H1 (cell line): Measurements from ENCODE around the gene FBXO17. TPM values are rescaled to one million over a fixed set of nuclear protein-coding genes. Genes with fewer than 3 reads are reported as not detected.

ENCODE experiments used
- HDAC6 ChIP-seq: IDR thresholded peaks from one replicate; pipeline ENCODE4 v1.7.1; 2012; ENCODE audit warnings: low read depth, mild to moderate bottlenecking, inconsistent platforms, low read length, moderate library complexity
- KDM4A ChIP-seq: IDR thresholded peaks from one replicate; pipeline ENCODE4 v1.7.1; 2012; ENCODE audit warnings: low read depth, mild to moderate bottlenecking, moderate library complexity, low read length, inconsistent platforms; ENCODE audit not compliant: severe bottlenecking
- POLR2A ChIP-seq, 2 experiments: IDR thresholded peaks; 1 replicate in 1 of 2; 2 replicates in 1 of 2; pipeline ENCODE4 v1.6.1; 2011; ENCODE audit warnings: low read depth in 2 of 2, low read length in 2 of 2, mild to moderate bottlenecking in 2 of 2; ENCODE audit errors: control extremely low read depth in 1 of 2
- RAD21 ChIP-seq, 2 experiments: IDR thresholded peaks in 1 of 2; conservative IDR thresholded peaks in 1 of 2; 2 replicates each; pipeline ENCODE4 v1.6.1; 2011; ENCODE audit warnings: low read depth in 2 of 2, low read length in 2 of 2, improper control_type of control experiment in 1 of 2, inconsistent platforms in 1 of 2, mild to moderate bottlenecking in 1 of 2, moderate library complexity in 1 of 2
- TBP ChIP-seq: IDR thresholded peaks from 2 replicates; pipeline ENCODE4 v1.6.1; 2011; ENCODE audit warnings: low read depth, low read length, improper control_type of control experiment
- polyA plus RNA-seq, 7 experiments: library from polyadenylated mRNA; depleted of rRNA in 3 of 7; stranded (reverse) in 5 of 7; unstranded in 2 of 7; fragments of >200 nt in 5 of 7; fragments of 200-250 nt in 2 of 7; gene quantifications; 1 replicate in 5 of 7; 2 replicates in 1 of 7; 4 replicates in 1 of 7; pipeline versions ENCODE4 v1.2.1 to v1.2.3, GENCODE V29; 2011 to 2013; ENCODE audit warnings: missing spikeins in 2 of 7, mixed read lengths in 2 of 7
- total RNA-seq: library from RNA; stranded (reverse); fragmentation: NEBNext Ultra II Directional; extraction: Animal tissue kit (Norgen Biotek cat#: 25700); gene quantifications from 2 replicates; pipeline ENCODE4 v1.2.1, GENCODE V29; 2021

The FBXO17 gene
- total and polyA plus RNA-seq, 2 of the 8 experiments (the other 6 are each of a cell fraction or from before 2014, with no cell fraction given), result 11.7 to 15.3 TPM

DNA sequence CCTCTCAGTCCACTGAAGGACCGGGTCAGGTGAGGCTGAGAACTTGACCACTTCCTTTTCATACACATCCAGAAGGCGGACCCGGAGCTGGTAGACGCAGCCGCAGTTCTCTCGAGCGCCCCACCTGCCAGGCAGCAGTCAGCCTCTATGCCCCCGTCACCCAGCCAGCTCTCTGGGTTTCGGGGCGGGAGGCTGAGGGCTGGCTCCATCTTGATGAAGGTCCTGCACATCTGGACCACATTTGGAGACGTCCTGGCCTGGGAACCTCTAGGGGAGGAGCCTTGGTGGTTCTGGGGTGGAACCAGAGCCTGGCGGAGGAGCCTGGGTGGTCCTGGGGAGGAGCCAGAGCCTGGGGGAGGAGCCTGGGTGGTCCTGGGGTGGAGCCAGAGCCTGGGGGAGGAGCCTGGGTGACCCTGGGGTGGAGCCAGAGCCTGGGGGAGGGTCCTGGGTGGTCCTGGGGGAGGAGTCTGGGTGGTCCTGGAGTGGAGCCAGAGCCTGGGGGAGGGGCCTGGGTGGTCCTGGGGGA lies 30.5 kb downstream of the FBXO17 start (continued):
- no peak for TF ChIP-seq POLR2A (IDR thresholded peaks at IDR 0.05; ENCODE audit: control extremely low read depth in 1 of 2, low read depth in 2 of 2, low read length in 2 of 2)
- TF ChIP-seq HDAC6, result no peak
- no peak for TF ChIP-seq KDM4A
- TF ChIP-seq RAD21 (IDR thresholded peaks at IDR 0.05 in 1 of 2, conservative IDR thresholded peaks at IDR 0.05 in 1 of 2; ENCODE audit: low read depth in 2 of 2, low read length in 2 of 2), result no peak
- TF ChIP-seq TBP, result no peak
